Measurements from ENCODE around the gene FANCE.
A peak's percentile ranks its signal among the peaks of the same experiment; 100 is the strongest.

Gene FANCE, protein sequence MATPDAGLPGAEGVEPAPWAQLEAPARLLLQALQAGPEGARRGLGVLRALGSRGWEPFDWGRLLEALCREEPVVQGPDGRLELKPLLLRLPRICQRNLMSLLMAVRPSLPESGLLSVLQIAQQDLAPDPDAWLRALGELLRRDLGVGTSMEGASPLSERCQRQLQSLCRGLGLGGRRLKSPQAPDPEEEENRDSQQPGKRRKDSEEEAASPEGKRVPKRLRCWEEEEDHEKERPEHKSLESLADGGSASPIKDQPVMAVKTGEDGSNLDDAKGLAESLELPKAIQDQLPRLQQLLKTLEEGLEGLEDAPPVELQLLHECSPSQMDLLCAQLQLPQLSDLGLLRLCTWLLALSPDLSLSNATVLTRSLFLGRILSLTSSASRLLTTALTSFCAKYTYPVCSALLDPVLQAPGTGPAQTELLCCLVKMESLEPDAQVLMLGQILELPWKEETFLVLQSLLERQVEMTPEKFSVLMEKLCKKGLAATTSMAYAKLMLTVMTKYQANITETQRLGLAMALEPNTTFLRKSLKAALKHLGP

GRCh38 chr6:35452183-35453090 is at the start of gene FANCE:
FANCE (plus strand) TSS chr6:35452338; CDS start chr6:35452546, 208 bp downstream.
- peak; percentile 89 for DNase-seq (ENCODE audit: low read depth)

- DNase-seq (ENCODE audit: low read depth), result no peak
These were observed 49.3 kb upstream of the FANCE start for GRCh38 chr6:35402856-35403191.

DNA sequence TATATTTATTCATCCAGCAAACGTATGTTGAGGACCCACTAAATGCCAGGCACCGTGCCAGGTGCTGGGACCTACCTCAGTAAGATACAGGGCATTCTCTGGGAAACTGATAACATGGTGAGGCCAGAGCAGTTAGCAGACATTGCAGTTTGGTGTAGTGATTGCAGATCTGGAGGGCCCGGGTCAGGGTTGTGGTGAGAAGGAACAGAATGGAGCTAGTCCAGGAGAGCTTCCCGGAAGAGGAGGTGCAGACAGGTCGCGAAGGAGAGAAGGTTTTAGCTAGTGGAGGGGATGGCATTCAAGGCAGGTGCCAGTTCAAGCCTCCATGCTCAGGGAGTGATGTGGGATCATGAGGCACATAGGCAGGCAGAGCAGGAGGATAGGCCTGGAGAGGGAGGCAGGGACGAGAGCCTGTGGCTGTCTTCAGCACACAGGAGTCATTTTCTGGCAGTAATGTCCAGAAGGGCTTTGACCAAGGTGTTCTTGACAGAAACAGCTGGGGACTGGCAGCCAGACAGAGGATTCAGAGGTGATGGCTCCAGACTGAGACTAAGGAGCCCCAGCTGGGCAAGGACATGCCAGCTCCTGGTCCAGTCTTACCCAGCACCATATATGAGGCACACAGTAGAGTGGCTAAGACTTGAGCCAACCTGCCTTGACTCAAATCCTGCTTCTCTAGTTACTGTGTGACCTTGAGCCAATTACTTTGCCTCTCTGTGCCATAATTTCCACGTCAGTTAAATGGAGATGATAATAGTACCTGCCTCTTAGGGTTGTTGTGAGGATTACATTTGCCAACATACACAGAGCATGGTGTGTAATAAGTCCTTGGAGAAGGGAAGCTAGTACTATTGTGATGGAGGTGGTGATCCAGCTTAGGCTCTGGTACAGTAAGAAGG is 48.3 kb upstream of the FANCE start:
- DNase-seq (ENCODE audit: low read depth), result no peak

- no peak for DNase-seq (ENCODE audit: low read depth)
These were observed 45.2 kb upstream of the FANCE start for GRCh38 chr6:35406711-35407485.

GRCh38 chr6:35409245-35409644 is 42.9 kb upstream of the FANCE start:
- no peak for DNase-seq (ENCODE audit: low read depth)

GRCh38 chr6:35410131-35410530 is 42.0 kb upstream of the FANCE start:
- no peak for DNase-seq (ENCODE audit: low read depth)

GRCh38 chr6:35411066-35411465 is 41.1 kb upstream of the FANCE start:
- no peak for DNase-seq (ENCODE audit: low read depth)

- DNase-seq (ENCODE audit: low read depth), result no peak
These were observed 40.0 kb upstream of the FANCE start for GRCh38 chr6:35412102-35412501.

DNA sequence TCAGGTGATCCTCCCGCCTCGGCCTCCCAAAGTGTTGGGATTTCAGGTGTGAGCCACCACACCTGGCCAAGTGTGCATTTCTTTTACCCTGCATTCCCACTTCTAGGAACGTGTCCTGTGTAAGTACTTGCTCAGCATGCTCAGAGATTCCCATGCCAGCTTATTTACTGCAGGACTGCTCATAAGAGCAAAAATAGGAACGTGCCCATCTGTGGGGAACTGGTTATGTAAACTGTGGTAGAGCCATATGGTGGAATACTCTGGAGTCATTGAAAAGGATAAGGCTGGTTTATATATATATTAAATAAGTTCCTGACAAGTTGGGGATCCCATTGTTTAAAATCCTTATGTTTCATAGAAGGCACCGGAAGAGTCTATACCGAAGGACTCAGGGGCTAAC is 38.2 kb upstream of the FANCE start:
- no peak for DNase-seq (ENCODE audit: low read depth)

DNA sequence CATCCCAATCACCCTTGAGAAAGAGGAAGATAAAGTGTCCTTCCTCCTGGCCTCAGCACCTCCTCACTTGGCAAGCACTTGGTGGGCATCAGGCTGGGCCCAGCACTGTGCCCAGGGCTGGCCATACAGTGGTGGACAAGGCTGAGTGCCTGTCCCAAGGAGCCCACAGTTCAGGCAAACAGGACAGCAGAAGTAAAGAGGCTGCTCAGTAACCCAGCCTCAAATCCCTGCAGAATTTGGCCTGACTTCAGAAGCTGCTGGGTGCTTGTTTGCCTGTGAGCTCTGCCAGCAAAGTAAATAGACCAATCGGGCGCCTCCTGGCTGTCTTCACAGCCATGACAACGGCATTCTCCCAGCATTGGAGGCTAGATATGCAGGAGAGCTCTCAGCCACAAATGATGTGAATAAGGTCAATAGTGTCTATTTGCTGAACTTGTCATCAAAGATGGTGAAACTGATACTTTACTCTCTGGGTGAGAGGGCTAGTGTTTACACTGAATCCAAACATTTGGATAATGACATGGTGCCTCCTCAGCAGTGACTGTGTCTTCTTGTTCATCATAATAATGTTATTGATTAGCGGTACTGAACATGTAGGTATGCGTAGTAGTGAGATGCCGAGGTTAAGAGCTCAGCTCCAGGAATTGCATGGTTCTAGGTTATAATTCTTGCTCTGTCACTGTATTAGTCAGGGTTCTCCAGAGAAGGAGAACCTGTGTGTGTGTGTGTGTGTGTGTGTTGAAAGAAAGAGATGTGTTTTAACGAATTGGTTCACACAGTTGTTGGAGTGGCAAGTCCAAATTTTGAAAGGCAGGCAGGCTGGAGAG is 36.9 kb upstream of the FANCE start:
- peak; percentile 91 for DNase-seq (ENCODE audit: low read depth)

GRCh38 chr6:35417979-35418661 is 34.0 kb upstream of the FANCE start:
- DNase-seq (ENCODE audit: low read depth), result peak; percentile 27

GRCh38 chr6:35419417-35419816 is 32.7 kb upstream of the FANCE start:
- peak; percentile 84 for DNase-seq (ENCODE audit: low read depth)

- DNase-seq (ENCODE audit: low read depth), result no peak
These were observed 32.2 kb upstream of the FANCE start for GRCh38 chr6:35419961-35420360.

- DNase-seq (ENCODE audit: low read depth), result peak; percentile 97
These were observed 26.9 kb upstream of the FANCE start for GRCh38 chr6:35425284-35425683.

DNA sequence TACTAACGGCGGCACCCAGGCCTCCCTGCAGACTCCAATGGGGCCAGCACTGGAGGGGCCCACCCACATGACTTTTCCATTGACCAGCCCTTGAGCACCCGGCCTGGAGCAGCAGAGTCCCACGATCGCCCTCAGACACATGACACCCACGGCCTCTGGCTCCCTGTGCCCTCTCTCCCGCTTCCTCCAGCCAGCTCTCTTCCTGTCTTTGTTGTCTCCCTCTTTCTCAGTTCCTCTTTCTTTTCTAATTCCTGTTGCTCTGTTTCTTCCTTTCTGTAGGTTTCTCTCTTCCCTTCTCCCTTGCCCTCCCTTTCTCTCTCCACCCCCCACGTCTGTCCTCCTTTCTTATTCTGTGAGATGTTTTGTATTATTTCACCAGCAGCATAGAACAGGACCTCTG is 26.1 kb upstream of the FANCE start:
- DNase-seq (ENCODE audit: low read depth), result no peak

- no peak for DNase-seq (ENCODE audit: low read depth)
These were observed 24.7 kb upstream of the FANCE start for GRCh38 chr6:35427435-35427834.

DNA sequence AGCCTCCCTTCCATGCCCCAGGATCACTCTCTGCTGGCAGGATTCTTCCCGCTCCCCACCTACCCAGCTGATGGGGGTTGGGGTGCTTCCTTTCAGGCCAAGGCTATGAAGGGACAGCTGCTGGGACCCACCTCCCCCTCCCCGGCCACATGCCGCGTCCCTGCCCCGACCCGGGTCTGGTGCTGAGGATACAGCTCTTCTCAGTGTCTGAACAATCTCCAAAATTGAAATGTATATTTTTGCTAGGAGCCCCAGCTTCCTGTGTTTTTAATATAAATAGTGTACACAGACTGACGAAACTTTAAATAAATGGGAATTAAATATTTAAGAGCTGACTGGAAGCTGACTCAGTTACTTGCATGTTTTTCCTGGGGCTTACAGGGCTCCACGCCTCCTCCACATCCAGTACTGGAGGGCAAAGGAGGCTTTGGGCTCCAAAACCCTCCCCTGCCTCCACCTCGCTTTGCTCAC is 24.3 kb upstream of the FANCE start:
- DNase-seq (ENCODE audit: low read depth), result peak; percentile 90

DNA sequence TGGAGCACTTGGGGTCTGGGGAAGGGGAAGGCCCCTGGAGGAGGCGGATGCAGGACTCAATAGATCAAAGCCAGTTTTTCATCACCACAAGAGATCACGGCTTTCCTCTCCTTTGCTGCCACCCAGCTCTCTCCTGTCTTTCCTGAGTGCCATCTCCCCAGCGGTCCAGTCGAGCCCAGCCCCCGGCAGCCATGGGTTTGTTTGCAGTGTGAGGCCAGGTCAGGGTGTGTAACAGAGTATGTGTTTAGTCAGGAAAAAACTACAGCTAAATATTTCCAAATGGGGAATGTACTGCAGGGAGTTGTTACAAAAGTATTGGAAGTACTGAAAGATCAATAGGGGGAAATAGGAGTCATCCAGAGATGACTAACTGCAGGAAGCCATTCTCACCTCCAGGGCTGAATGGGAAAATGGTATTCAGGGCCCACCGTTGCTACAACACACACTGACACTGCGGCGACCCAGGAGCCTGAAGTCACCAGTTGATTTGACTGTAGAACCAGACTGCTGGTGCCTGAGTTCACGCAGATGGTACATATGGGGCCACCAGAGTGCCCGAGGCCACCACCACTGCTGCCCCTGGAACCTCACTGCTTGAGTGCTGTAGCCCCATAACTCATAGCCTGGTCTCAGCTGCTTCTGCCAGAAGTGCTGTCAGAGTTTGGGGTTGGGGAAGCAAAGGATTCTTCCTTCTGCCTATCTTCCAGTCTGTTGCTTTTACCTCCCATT is 23.6 kb upstream of the FANCE start:
- no peak for DNase-seq (ENCODE audit: low read depth)

- DNase-seq (ENCODE audit: low read depth), result no peak
These were observed 22.7 kb upstream of the FANCE start for GRCh38 chr6:35429463-35429862.
